HG03097 (cell line): ENCODE results near the gene OR2T6.
"Not testable (repeated sequence)": the region's sequence is repeated elsewhere in the genome, so short reads cannot be mapped to it uniquely, and the experiment has no call there.

Source experiments
- ATAC-seq: cut with Tn5 transposase; IDR thresholded peaks from one replicate; pipeline ENCODE4 v1.9.1; 2021; ENCODE audit not compliant: unreplicated experiment, low FRiP score

OR2T6 gene

GRCh38 chr1:248432201-248432600 is 56.7 kb downstream of the OR2T6 start:
- ATAC-seq = not testable (repeated sequence)

DNA sequence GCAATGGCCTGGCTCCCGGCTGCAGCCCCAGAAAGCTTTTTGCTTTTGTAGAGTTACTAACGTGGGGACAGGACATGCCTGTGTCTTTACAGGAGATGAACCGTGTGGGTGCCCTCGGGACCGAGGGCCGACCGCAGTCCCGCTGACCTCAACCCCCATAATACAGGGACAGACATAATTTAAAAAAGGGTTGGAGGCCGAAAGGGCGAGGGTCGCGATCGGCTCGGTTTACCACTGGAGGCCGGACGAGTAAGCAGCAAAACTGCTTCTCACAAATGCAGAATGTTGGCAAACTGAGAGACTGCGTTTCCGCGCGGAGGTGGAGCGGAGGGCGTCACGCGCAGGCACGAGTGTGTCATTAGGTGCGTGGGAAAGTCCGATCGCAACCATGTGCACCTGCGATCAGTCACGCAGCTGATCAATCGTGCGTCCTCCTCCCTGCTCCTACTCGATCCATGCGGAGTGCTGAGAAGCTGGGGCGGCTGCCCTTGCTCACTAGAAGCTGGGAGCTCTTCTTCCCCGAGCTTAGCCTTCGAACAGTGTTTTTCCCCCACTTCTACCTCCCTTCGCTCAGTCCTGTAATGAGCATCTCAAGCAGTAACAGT is 58.4 kb downstream of the OR2T6 start:
- ATAC-seq = not testable (repeated sequence)

- ATAC-seq = not testable (repeated sequence)
These were observed 59.4 kb downstream of the OR2T6 start for GRCh38 chr1:248434913-248435312.

GRCh38 chr1:248436303-248436702 is 60.8 kb downstream of the OR2T6 start:
- not testable (repeated sequence) for ATAC-seq

- not testable (repeated sequence) for ATAC-seq
These were observed 63.1 kb downstream of the OR2T6 start for GRCh38 chr1:248438668-248439067.

DNA sequence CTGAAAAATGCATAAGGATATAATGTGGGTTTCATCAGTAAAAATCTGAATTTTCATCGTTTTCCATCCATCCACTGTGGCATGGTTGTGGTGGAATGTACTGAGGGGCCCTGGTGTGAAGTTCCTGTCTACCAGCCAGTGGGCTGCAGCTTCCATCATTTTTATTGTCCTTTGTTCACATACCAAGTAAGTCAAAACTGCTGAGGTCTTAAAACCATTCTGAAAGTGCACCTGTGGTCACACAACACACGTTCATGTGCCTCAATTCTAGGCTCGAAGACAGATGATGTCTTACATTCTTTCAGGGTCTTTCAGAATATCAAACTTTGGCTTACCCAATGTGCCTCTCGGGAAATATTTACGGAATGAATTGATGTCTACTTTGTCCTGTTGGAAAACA is 63.7 kb downstream of the OR2T6 start:
- not testable (repeated sequence) for ATAC-seq
